ENCODE measurements around the gene ZDHHC20. TPM values are rescaled to one million over a fixed set of nuclear protein-coding genes. Genes with fewer than 3 reads are reported as not detected.
"Not testable (repeated sequence)": the region's sequence is repeated elsewhere in the genome, so short reads cannot be mapped to it uniquely, and the experiment has no call there.

ZDHHC20 gene
- total and polyA plus RNA-seq, 2 of the 13 experiments (the other 11 are each of a cell fraction or from before 2014, with no cell fraction given): 19.9 to 59.9 TPM

- intact Hi-C loops (cut with micrococcal nuclease; ENCODE audit: unreplicated experiment); ATAC-seq; CTCF ChIA-PET (ENCODE audit: low intra/inter-chr PET ratio, low total read pairs); FAIRE-seq; POLR2A ChIA-PET; H3K27ac ChIP-seq (ENCODE audit: extremely low read length, insufficient read depth, low read length); H3K4me3 ChIP-seq (replicated peaks in 1 of 3; ENCODE audit: insufficient read depth in 1 of 3, low read depth in 2 of 3, low read length in 3 of 3); H3K9ac ChIP-seq (ENCODE audit: insufficient read depth, low read depth, low read length); H3K4me2 ChIP-seq (ENCODE audit: low read depth, low read length); H3K9me3 ChIP-seq (ENCODE audit: low read length); DNase-seq (ENCODE audit: low spot score); H3K27me3 ChIP-seq (ENCODE audit: control insufficient read depth in 1 of 2, insufficient read depth in 2 of 2, low read length in 2 of 2); H3K4me1 ChIP-seq (ENCODE audit: insufficient read depth, low read length); H3K79me2 ChIP-seq (ENCODE audit: insufficient read depth, low read length); H2AFZ ChIP-seq (ENCODE audit: low read length); H4K20me1 ChIP-seq (ENCODE audit: insufficient read depth, low read length); BruUV-seq (replicated peaks); in situ Hi-C loops (cut with HindIII; ENCODE audit: extremely low pct_ligation_motif_present, low pct_unique_long_range_greater_than_20kb): not testable (repeated sequence)
- TF ChIP-seq, protein P1, sequence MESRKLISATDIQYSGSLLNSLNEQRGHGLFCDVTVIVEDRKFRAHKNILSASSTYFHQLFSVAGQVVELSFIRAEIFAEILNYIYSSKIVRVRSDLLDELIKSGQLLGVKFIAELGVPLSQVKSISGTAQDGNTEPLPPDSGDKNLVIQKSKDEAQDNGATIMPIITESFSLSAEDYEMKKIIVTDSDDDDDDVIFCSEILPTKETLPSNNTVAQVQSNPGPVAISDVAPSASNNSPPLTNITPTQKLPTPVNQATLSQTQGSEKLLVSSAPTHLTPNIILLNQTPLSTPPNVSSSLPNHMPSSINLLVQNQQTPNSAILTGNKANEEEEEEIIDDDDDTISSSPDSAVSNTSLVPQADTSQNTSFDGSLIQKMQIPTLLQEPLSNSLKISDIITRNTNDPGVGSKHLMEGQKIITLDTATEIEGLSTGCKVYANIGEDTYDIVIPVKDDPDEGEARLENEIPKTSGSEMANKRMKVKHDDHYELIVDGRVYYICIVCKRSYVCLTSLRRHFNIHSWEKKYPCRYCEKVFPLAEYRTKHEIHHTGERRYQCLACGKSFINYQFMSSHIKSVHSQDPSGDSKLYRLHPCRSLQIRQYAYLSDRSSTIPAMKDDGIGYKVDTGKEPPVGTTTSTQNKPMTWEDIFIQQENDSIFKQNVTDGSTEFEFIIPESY (CRISPR knock-in tag; IDR thresholded peaks at IDR 0.05): peak; percentile 58; the same call in 1 of the 2 replicates
- TF ChIP-seq ZNF281 (CRISPR knock-in tag; IDR thresholded peaks at IDR 0.05; ENCODE audit: borderline replicate concordance): peak; percentile 23; the same call in 1 of the 2 replicates
- TF ChIP-seq, protein P2, sequence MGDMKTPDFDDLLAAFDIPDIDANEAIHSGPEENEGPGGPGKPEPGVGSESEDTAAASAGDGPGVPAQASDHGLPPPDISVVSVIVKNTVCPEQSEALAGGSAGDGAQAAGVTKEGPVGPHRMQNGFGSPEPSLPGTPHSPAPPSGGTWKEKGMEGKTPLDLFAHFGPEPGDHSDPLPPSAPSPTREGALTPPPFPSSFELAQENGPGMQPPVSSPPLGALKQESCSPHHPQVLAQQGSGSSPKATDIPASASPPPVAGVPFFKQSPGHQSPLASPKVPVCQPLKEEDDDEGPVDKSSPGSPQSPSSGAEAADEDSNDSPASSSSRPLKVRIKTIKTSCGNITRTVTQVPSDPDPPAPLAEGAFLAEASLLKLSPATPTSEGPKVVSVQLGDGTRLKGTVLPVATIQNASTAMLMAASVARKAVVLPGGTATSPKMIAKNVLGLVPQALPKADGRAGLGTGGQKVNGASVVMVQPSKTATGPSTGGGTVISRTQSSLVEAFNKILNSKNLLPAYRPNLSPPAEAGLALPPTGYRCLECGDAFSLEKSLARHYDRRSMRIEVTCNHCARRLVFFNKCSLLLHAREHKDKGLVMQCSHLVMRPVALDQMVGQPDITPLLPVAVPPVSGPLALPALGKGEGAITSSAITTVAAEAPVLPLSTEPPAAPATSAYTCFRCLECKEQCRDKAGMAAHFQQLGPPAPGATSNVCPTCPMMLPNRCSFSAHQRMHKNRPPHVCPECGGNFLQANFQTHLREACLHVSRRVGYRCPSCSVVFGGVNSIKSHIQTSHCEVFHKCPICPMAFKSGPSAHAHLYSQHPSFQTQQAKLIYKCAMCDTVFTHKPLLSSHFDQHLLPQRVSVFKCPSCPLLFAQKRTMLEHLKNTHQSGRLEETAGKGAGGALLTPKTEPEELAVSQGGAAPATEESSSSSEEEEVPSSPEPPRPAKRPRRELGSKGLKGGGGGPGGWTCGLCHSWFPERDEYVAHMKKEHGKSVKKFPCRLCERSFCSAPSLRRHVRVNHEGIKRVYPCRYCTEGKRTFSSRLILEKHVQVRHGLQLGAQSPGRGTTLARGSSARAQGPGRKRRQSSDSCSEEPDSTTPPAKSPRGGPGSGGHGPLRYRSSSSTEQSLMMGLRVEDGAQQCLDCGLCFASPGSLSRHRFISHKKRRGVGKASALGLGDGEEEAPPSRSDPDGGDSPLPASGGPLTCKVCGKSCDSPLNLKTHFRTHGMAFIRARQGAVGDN (CRISPR knock-in tag; IDR thresholded peaks at IDR 0.05): 0 out of 2 replicates have a peak, but pooled peaks have one; percentile 9
- peaks cover 3 to 19% of the 10 kb centered on the region in 2 experiments; a peak in 4 of 5 replicates for H3K36me3 ChIP-seq (replicated peaks in 1 of 2; ENCODE audit: control insufficient read depth in 1 of 2, insufficient read depth in 2 of 2, low read length in 2 of 2)
- 86% methylated on average over 2 of the region's 2 CpGs for WGBS (ENCODE audit: low lambda C conversion rate)
Measured at GRCh38 chr13:21410453-21410852, 48.6 kb downstream of the ZDHHC20 start.
